ENCODE results near the gene SMAD1. TPM values are rescaled to one million over a fixed set of nuclear protein-coding genes. Genes with fewer than 3 reads are reported as not detected.

SMAD1 gene
- total RNA-seq, 4 donors from 2014 or later: 48.1 to 102 (median 67.4) TPM

GRCh38 chr4:145487631-145488030, 6.0 kb downstream of the SMAD1 start:
- H3K4me1 ChIP-seq: peaks cover 11 to 39% of the 10 kb centered on the region in 2 donors

GRCh38 chr4:145488310-145488709, 6.7 kb downstream of the SMAD1 start:
- Histone ChIP-seq H3K36me3 (no peaks in the 10 kb centered on the region), H3K9me3 (no peaks in the 10 kb centered on the region), H3K4me1 (peaks cover 14 to 43% of the 10 kb centered on the region in 2 donors), H3K4me3 (replicated peaks in 1 of 3) (no peak overlapping the region), H3K27ac (peak overlapping the region in 1 of 3 donors; percentile 99), H3K27me3 (no peaks in the 10 kb centered on the region)
- no peak for DNase-seq
- intact Hi-C loops (cut with DNase I): no loop called here
- no peak for TF ChIP-seq POLR2A (IDR thresholded peaks at IDR 0.05)
- TF ChIP-seq, protein P1, sequence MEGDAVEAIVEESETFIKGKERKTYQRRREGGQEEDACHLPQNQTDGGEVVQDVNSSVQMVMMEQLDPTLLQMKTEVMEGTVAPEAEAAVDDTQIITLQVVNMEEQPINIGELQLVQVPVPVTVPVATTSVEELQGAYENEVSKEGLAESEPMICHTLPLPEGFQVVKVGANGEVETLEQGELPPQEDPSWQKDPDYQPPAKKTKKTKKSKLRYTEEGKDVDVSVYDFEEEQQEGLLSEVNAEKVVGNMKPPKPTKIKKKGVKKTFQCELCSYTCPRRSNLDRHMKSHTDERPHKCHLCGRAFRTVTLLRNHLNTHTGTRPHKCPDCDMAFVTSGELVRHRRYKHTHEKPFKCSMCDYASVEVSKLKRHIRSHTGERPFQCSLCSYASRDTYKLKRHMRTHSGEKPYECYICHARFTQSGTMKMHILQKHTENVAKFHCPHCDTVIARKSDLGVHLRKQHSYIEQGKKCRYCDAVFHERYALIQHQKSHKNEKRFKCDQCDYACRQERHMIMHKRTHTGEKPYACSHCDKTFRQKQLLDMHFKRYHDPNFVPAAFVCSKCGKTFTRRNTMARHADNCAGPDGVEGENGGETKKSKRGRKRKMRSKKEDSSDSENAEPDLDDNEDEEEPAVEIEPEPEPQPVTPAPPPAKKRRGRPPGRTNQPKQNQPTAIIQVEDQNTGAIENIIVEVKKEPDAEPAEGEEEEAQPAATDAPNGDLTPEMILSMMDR (IDR thresholded peaks at IDR 0.05): no peak
- 76 to 85% methylated on average over 2 of the region's 2 CpGs for WGBS, 2 donors

More at GRCh38 chr4:145487631-145488030, 6.0 kb downstream of the SMAD1 start:
- intact Hi-C loops (cut with DNase I): no loop called here
- Histone ChIP-seq H3K9me3 (no peaks in the 10 kb centered on the region), H3K36me3 (no peaks in the 10 kb centered on the region), H3K4me3 (replicated peaks in 1 of 3) (no peak overlapping the region), H3K27me3 (no peaks in the 10 kb centered on the region), H3K27ac (peak overlapping the region in 1 of 3 donors; percentile 99)
- WGBS, 2 donors: 72 to 82% methylated on average over 3 of the region's 3 CpGs
- DNase-seq: no peak
- peak in 1 of 2 donors; percentile 21 for TF ChIP-seq POLR2A (IDR thresholded peaks at IDR 0.05)
- TF ChIP-seq, protein P1 (IDR thresholded peaks at IDR 0.05): no peak

GRCh38 chr4:145489556-145489955, 7.9 kb downstream of the SMAD1 start:
- Histone ChIP-seq H3K4me3 (replicated peaks in 1 of 3) (no peak overlapping the region), H3K36me3 (no peaks in the 10 kb centered on the region), H3K27me3 (no peaks in the 10 kb centered on the region), H3K27ac (peak overlapping the region in 1 of 3 donors; percentile 42), H3K9me3 (no peaks in the 10 kb centered on the region), H3K4me1 (peaks cover 10 to 41% of the 10 kb centered on the region in 2 donors)
- DNase-seq: no peak
- TF ChIP-seq POLR2A (IDR thresholded peaks at IDR 0.05): no peak
- intact Hi-C loops (cut with DNase I): no loop called here
- WGBS, 2 donors: 84 to 90% methylated on average over 3 of the region's 3 CpGs

- peaks cover 10 to 41% of the 10 kb centered on the region in 2 donors for H3K4me1 ChIP-seq
Measured at GRCh38 chr4:145490361-145490760, 8.7 kb downstream of the SMAD1 start.

GRCh38 chr4:145490796-145491195, 9.1 kb downstream of the SMAD1 start:
- Histone ChIP-seq H3K4me1 (peaks cover 10 to 41% of the 10 kb centered on the region in 2 donors), H3K4me3 (replicated peaks in 1 of 3) (no peak overlapping the region), H3K27me3 (no peaks in the 10 kb centered on the region), H3K9me3 (no peaks in the 10 kb centered on the region), H3K36me3 (no peaks in the 10 kb centered on the region), H3K27ac (peak overlapping the region in 1 of 3 donors; percentile 42)
- TF ChIP-seq POLR2A (IDR thresholded peaks at IDR 0.05): no peak
- TF ChIP-seq, protein P1 (IDR thresholded peaks at IDR 0.05): no peak
- no peak for DNase-seq
- intact Hi-C loops (cut with DNase I): no loop called here
- 85 to 93% methylated on average over 1 of the region's 1 CpG for WGBS, 2 donors

More at GRCh38 chr4:145490361-145490760, 8.7 kb downstream of the SMAD1 start:
- Histone ChIP-seq H3K9me3 (no peaks in the 10 kb centered on the region), H3K4me3 (replicated peaks in 1 of 3) (no peak overlapping the region), H3K36me3 (no peaks in the 10 kb centered on the region), H3K27ac (peak overlapping the region in 1 of 3 donors; percentile 42), H3K27me3 (no peaks in the 10 kb centered on the region)
- DNase-seq: no peak
- 90% methylated on average over 1 of the region's 1 CpG for WGBS, 2 donors
- TF ChIP-seq, protein P1 (IDR thresholded peaks at IDR 0.05): no peak
- TF ChIP-seq POLR2A (IDR thresholded peaks at IDR 0.05): no peak
- intact Hi-C loops (cut with DNase I): no loop called here

Data from thyroid gland (tissue), 4 donors.